NOMO-1 treated with DMSO at 0.1 percent for 48 hours (cell line): ENCODE data around the gene EXO1.

Experiments used
- DNase-seq: peaks from one replicate; lab custom pipeline; 2025; ENCODE audit not compliant: unreplicated experiment; lab: John Stamatoyannopoulos, UW

The EXO1 gene

GRCh38 chr1:241881440-241881839, 33.4 kb downstream of the EXO1 start:
- DNase-seq, result no peak

DNA sequence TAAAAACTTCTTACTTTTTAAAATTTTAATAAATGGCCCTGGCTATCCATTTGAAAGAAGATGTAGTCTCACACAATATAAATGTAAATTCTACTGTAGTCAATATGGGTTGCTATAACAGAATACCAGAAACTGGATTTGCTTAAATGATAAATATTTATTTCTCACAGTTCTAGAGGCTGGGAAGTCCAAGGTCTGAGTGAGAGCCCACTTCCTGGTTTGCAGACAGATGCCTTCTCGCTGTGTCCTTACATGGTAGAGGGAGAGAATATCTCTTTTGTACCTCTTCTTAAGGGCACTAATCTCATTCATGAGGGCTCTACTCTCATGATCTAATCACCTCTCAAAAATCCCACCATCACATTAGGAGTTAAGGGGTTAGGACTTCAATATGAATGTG, 35.2 kb downstream of the EXO1 start:
- DNase-seq, result no peak

GRCh38 chr1:241888232-241888631, 40.2 kb downstream of the EXO1 start:
- DNase-seq, result no peak

- DNase-seq, result no peak
These were observed 43.3 kb downstream of the EXO1 start for GRCh38 chr1:241891296-241891695.

- no peak for DNase-seq
These were observed 46.0 kb downstream of the EXO1 start for GRCh38 chr1:241894016-241894415.

DNA sequence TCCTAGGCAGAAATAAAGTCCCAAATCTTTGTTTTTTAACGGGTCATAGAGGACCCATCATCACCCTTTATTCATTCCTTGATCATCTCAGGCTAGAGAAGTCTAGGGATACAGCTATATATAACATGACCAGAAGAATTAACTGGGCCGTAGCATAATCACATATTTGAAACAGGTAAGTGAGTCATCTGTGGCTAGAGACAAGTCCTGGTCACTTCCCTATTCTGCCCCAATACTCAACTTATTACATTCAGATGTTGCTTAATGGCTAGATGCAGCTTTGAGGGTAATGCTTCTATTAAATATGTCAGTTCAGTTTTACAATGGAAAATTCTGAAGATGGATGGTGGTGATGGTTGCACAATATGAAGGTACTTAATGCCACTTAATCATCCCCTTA, 47.0 kb downstream of the EXO1 start:
- DNase-seq, result peak; percentile 87

GRCh38 chr1:241896670-241896962, 48.6 kb downstream of the EXO1 start:
- no peak for DNase-seq

GRCh38 chr1:241899210-241899609, 51.2 kb downstream of the EXO1 start:
- peak; percentile 75 for DNase-seq

DNA sequence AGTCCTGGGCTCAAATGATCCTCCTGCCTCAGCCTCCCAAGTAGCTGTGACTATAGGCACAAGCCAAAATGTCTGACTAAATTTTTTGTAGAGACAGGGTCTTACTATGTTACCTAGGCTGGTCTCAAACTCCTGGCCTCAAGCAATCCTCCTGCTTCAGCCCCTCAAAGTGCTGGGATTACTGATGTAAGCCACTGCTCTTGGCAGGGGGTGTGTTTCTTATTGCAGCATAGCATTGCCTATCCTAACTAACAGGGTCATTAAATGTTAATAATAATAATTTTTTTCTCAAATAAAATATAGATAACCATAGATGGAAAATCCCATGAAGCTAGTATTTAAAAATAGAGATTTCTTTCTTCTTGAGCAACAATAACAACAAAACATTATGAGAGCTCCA, 52.4 kb downstream of the EXO1 start:
- no peak for DNase-seq

GRCh38 chr1:241902391-241903065, 54.5 kb downstream of the EXO1 start:
- DNase-seq, result no peak

- no peak for DNase-seq
These were observed 68.2 kb downstream of the EXO1 start for GRCh38 chr1:241916196-241916595.

DNA sequence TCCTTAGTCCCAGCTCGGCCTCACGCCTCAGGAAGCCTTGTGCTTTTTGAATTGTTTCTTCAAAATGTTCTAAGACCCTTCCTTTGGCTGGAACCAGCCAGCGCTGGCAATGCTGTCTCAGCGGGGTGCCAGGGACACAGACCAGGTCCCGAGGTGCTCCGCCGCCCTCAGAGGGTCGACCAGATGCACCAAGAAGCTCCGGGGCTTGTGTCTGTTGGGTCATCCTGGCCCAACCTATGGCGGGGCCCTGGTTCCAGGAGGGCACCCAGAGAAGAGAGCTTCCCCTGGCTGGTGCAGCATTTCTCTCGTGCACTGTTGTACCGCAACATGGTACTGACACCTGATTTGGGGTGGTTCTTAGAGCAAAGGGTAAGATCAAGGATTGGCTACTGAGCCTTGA, 69.5 kb downstream of the EXO1 start:
- no peak for DNase-seq

DNA sequence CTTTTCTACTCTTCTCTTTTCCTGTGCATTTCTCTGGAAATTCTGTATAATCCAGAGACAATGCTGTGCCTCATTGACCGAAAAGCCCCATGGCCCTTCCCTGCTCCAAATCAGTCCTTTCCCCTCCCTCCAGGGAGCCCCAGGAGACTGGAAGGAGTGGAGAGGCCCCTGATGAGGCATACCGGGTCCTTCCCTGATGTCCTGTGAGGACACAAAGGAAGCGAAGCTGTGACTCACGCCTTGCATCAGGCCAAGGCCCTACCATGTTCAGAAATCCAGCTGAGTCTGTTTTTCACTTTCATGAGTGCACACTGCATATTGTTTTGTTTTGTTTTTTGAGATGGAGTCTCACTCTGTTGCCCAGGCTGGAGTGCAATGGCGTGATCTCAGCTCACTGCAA, 70.9 kb downstream of the EXO1 start:
- DNase-seq, result peak; percentile 12

GRCh38 chr1:241924080-241924808, 76.2 kb downstream of the EXO1 start:
- no peak for DNase-seq

- no peak for DNase-seq
These were observed 78.1 kb downstream of the EXO1 start for GRCh38 chr1:241926141-241926540.

GRCh38 chr1:241927321-241927720, 79.3 kb downstream of the EXO1 start:
- no peak for DNase-seq

DNA sequence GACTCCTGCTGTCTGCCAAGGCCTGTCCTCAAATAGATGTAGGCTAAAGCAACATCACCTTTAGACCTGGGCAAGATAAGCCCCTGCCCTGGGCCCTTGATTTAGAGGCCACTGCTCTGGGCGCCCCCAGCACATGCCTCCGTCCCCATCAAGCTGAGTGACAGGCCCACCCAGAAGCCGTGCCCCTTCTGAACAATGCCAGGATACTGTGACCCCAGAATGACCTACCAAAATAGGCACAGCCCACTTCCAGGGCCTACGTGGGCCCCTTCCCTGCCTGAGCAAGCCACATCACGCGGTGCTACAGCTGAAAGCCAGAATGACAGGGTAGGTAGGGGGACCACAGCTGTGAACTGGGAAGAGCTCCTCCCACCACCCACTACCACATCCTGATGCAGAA, 84.8 kb downstream of the EXO1 start:
- no peak for DNase-seq

GRCh38 chr1:241934201-241934848, 86.3 kb downstream of the EXO1 start:
- DNase-seq, result no peak

- DNase-seq, result no peak
These were observed 86.9 kb downstream of the EXO1 start for GRCh38 chr1:241934866-241935265.
